Spleen (tissue), 7 donors: Measurements from ENCODE around the gene MEAK7.
"Not testable (repeated sequence)": the region's sequence is repeated elsewhere in the genome, so short reads cannot be mapped to it uniquely, and the experiment has no call there.

Experiments used
- POLR2A ChIP-seq, 3 donors: fragments of 450-650 bp; IDR thresholded peaks; one replicate each; pipeline ENCODE4 v1.5.1; 2017; ENCODE audit warnings: antibody characterized with exemption in 3 of 3, mild to moderate bottlenecking in 1 of 3
- TF ChIP-seq, protein P1 (sequence below), 11 experiments: fragments of 200-600 bp in 7 of 11; fragments of 450-650 bp in 4 of 11; sonication (generic) in 4 of 11; IDR thresholded peaks in 8 of 11; conservative IDR thresholded peaks in 3 of 11; 1 replicate in 7 of 11; 2 replicates in 4 of 11; pipeline versions ENCODE4 v1.4.0 to v1.8.0; 2016 to 2021; ENCODE audit warnings: antibody characterized with exemption in 11 of 11, inconsistent platforms in 4 of 11, mild to moderate bottlenecking in 1 of 11
- donor health status: DM: no; HTN: no; CAD: no; lungs with moderate emphysema.
- donor health status: DM: no; HTN: no; CAD: no.
- donor health status: DM: no; HTN: no; CAD: no.

DNA sequence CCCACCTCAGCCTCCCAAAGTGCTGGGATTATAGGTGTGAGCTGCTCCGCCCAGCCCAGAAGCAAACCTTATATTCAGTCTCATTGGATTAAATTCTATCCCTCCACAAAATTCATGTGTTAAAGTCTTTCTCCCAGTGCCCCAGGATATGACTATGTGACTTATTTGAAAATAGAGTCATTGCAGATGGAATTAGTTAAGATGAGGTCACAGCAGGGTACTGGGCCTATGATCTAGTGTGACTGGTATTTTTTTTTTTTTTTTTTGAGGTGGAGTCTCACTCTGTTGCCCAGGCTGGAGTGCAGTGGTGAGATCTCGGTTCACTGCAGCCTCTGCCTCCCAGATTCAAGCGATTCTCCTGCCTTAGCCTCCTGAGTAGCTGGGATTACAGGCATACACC, 13.8 kb upstream of the MEAK7 start:
- TF ChIP-seq POLR2A (IDR thresholded peaks at IDR 0.05), result not testable (repeated sequence)
- TF ChIP-seq, protein P1, sequence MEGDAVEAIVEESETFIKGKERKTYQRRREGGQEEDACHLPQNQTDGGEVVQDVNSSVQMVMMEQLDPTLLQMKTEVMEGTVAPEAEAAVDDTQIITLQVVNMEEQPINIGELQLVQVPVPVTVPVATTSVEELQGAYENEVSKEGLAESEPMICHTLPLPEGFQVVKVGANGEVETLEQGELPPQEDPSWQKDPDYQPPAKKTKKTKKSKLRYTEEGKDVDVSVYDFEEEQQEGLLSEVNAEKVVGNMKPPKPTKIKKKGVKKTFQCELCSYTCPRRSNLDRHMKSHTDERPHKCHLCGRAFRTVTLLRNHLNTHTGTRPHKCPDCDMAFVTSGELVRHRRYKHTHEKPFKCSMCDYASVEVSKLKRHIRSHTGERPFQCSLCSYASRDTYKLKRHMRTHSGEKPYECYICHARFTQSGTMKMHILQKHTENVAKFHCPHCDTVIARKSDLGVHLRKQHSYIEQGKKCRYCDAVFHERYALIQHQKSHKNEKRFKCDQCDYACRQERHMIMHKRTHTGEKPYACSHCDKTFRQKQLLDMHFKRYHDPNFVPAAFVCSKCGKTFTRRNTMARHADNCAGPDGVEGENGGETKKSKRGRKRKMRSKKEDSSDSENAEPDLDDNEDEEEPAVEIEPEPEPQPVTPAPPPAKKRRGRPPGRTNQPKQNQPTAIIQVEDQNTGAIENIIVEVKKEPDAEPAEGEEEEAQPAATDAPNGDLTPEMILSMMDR (IDR thresholded peaks at IDR 0.05 in 8 of 11, conservative IDR thresholded peaks at IDR 0.05 in 3 of 11), result not testable (repeated sequence)
